Adrenal gland (tissue), 5 donors: ENCODE data around the gene MAN2C1.

Experiments
- POLR2A ChIP-seq, 2 donors: fragments of 450-650 bp; IDR thresholded peaks; one replicate each; pipeline ENCODE4 v1.6.1; 2017; ENCODE audit warnings: antibody characterized with exemption in 2 of 2, mild to moderate bottlenecking in 2 of 2, moderate library complexity in 1 of 2
- TF ChIP-seq, protein P1 (sequence below), 6 experiments: fragments of 450-650 bp in 4 of 6; fragments of 200-600 bp in 2 of 6; sonication (generic) in 1 of 6; IDR thresholded peaks; 1 replicate in 5 of 6; 2 replicates in 1 of 6; pipeline versions ENCODE4 v1.5.1 to v1.8.0; 2016 to 2021; ENCODE audit warnings: antibody characterized with exemption in 6 of 6, mild to moderate bottlenecking in 2 of 6, moderate library complexity in 1 of 6
- donor health status: DM: no; HTN: no; CAD: no.

DNA sequence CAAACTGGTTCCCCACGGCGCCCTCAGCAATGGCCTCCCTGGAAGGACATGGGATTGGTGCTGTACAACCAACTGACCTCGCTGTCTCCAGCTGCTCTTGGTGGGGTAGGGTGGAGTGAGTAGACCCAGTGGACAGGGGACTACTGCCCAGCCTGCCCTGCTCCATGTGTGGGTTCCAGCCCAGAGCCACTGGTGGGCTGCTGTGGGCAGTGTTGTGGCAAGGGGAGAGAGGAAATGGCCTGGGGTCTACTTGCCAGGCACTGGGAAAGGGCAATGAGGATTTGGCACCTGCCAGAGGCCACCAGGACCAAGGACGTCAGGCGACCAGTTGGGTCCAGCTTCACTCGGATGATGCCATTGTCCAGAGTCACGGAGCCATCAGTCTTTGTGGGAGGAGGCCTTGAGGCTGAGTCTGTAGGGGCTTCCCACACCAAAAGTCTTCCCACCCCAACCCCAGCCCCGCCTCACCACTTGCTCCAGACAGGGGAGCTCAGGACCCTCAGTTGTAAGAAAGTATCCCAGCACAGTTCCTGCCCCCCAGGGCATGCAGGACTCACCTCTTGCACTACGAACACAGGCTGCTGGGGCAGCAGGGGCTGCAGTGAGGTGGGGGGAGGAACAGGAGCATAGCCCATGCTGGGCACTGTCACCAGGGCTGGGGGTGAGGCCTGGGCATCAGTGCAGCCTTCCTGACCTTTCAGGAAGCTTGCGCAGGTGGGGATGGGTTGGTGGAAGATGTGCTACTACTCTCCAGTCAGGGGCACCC is 9.5 kb downstream of the MAN2C1 start:
- TF ChIP-seq, protein P1, sequence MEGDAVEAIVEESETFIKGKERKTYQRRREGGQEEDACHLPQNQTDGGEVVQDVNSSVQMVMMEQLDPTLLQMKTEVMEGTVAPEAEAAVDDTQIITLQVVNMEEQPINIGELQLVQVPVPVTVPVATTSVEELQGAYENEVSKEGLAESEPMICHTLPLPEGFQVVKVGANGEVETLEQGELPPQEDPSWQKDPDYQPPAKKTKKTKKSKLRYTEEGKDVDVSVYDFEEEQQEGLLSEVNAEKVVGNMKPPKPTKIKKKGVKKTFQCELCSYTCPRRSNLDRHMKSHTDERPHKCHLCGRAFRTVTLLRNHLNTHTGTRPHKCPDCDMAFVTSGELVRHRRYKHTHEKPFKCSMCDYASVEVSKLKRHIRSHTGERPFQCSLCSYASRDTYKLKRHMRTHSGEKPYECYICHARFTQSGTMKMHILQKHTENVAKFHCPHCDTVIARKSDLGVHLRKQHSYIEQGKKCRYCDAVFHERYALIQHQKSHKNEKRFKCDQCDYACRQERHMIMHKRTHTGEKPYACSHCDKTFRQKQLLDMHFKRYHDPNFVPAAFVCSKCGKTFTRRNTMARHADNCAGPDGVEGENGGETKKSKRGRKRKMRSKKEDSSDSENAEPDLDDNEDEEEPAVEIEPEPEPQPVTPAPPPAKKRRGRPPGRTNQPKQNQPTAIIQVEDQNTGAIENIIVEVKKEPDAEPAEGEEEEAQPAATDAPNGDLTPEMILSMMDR (IDR thresholded peaks at IDR 0.05), result no peak
- TF ChIP-seq POLR2A (IDR thresholded peaks at IDR 0.05), result no peak
